Measurements from ENCODE around the gene PFKL.
"Not testable (repeated sequence)": the region's sequence is repeated elsewhere in the genome, so short reads cannot be mapped to it uniquely, and the experiment has no call there.

PFKL gene

DNA sequence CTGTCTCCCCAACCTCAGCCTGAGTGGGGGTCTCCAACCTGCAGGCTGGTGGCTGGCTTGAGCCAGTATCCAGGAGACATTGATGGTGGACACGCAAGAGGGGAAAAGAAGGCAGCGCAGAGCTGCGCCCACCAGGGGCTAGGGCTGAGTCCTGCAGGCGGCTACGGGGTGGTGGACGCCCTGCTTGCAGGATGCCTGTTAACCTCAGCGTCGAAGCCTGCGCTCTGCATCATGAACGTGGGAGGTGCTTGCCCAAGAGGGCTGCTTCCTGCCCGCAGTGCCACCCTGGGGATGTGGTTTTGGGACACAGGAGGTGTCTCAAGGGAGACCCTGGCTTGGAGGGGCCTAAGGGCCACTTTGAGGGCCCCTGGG, 27.7 kb downstream of the PFKL start:
- DNase-seq (ENCODE audit: low read depth in 3 of 3, low spot score in 1 of 3), result no peak

DNA sequence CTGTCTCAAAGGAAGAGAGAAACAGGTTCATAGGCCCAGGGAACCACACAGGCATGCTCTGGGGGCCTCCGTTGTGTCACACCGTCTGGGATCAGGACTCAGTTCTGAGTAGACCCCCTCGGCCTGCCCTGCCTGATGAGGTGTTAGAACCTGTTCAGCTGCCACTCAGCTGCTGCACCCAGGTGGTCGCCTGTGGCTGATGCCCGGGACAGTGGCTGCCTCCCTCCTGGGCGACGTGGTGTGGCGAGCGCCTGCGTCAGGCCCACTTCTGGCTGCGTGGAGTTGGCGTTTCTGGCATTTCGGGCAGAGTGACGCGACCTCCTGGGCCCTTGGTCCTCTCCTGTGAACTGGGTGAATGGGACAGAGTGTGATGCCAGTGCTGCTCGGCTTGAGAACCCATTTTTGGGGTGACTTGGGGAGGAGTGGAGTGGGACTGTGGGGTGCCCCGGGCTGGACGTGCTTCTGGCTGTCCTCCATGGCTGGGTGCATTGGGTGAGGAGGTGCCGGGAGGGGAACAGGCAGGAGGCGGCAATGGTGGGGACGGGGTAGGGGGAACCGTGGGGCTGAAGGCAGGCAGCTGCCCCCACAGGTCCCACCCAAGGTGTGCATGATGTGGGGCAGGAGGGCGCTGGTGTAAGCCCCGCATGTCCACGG, 28.5 kb downstream of the PFKL start:
- DNase-seq (ENCODE audit: low read depth in 3 of 3, low spot score in 1 of 3), result no peak

DNA sequence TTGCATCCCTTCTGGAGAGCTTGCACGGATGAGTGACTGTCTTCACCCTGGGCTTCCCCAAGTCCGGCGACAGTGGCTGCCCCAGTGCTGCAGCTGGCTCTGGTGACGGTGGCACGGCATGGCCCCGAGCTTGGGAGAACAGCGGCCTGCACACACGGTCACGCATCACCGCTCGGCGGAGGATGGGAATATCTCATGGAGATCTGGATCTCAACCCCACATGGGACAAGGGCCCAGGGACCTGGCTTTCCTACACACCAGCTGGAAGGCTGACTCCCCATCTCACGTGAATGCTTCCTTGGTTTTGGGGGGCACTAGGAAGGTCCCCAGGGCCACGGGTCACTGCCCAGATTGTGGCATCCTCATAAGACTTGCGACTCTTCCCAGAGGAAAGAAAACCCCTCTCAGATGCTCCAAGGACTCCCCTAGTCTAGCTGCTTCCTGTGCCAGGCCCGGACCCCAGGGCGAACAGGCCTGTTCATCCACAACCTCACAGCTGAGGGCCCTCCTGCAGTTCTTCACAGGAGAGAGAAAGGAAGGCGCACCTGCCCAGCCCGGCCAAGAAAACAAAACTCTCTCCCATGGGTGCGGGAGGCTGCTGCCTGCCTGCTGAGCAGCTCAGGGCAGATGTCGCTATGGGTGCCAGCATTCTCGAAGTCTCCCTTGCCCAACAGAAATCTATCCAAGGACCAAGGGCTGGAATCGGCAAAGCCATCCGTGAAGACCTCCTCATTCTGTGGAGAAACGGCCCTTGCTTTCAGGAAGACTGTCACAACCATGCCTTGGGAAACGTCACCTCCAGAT, 29.4 kb downstream of the PFKL start:
- DNase-seq (ENCODE audit: low read depth in 3 of 3, low spot score in 1 of 3), result no peak

DNA sequence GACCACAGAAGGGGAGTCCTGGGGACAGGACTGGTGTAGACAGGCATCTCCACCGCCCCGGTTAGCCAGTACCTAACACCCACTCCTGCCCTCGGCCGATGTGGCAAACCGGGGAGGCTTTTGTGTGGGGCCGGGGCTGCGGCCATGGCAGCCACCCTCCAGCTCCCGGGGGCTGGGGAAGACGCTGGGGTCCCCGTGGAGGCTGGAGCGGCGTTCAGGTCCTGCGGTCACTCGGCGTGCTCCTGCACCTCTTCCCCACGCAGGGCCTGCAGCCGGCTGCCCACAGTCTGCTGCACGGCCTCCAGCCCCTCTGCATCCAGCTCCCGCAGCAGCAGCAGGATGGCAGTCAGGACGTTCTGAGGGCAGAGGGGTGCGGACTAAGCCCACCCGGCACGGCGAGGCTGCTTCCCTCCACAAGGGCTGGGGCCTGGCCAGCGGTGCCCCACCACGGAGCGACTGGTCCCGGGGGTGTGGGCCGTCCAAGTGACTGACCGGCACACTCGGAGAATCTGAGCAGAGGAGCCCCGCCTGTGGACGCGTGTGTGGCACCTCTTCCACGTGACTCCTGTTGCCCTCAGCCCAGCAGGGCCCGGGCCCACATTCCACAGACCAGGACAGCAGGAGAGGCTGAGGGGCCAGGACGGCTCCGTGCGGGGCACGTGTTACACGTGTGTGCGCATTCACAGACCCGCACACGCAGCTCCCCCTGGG, 30.3 kb downstream of the PFKL start:
- no peak for DNase-seq (ENCODE audit: low read depth in 3 of 3, low spot score in 1 of 3)

DNA sequence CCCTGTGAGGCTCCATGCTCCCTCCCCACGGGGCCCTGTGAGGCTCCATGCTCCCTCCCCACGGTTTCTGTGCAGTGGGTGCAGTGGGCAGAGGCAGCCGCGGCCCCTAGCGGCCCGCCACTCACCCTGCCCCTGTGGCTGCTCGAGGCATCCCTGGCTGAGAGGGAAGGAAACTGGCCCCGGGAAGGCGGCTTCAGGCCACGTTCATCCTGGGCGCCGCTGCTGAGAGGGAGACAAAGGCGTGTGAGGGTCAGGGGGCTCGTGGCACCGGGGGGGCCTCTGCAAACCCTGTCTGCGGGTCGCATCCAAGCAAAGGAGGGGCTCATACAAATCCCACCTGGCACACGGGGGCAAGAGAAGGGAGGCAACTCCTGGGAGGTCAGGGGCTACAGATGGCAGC, 30.8 kb downstream of the PFKL start:
- no peak for DNase-seq (ENCODE audit: low read depth in 3 of 3, low spot score in 1 of 3)

DNA sequence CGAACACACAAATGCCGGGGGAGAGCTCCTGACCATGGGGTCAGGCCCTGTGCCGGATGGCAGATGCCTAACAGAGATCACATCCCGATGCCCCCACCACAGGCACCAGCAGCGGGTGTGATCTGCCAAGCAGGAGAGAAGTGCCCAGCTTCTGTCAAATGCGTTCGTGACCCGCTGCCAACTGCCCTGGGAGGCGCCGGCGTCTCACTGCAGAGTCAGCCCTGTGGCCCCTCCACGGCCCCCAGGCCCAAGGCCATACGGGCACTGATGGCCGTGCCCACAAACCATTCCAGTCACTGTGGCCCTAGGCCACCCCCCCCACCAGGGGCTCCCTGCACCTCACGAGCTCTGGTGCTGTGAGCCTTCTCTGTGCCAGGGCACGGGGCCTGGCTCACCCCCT, 31.4 kb downstream of the PFKL start:
- no peak for DNase-seq (ENCODE audit: low read depth in 3 of 3, low spot score in 1 of 3)

DNA sequence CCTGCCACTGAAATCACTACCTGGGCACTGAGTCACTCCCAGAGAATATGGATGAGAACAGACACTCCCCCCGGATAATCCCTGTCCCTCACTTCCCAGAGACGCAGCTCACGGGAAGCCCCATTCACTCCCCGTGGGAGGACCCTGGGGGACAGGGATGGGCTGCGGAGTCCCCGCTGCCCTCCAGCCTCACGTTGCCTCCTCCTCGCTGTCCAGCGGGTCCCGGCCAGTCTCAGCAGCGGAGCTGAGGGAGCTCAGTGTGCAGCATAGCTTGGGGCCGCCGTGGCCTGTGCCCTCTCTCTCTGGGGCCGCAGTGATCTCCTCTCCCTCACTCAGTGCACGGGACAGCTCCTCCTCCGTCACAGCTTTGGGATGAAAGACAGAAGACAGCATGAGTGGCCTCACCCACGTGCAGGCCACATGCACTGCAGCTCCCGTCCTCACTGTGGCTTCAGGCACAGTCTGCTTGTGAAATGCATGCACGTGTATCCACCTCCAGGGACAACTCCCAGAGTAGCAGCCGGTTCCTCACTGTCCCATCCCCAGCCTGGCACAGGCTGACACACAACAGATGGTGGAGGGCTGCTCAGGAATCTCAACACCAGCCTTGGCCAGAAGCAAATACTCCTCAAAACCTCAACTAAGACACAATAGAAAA, 31.9 kb downstream of the PFKL start:
- DNase-seq (ENCODE audit: low read depth in 3 of 3, low spot score in 1 of 3), result no peak

DNA sequence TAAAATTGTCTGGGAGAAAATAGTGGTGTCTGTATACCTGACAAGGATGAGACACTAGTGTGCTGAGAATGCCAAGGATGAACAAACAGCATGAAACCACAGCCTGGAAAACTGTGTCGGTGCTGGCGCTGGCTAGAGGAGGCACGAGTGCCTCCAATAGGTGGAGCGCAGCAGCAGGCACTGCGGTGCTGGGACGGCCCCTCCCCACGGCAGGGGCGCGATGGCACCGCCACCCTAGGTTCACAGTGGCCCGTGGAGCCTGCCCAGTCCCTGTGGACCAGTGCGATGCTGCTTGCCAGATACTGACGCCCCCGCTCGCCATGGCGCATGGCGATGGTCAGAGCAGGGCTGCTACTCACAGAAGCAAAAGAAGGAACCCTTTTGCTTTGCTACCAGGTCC, 32.5 kb downstream of the PFKL start:
- DNase-seq (ENCODE audit: low read depth in 3 of 3, low spot score in 1 of 3), result no peak

DNA sequence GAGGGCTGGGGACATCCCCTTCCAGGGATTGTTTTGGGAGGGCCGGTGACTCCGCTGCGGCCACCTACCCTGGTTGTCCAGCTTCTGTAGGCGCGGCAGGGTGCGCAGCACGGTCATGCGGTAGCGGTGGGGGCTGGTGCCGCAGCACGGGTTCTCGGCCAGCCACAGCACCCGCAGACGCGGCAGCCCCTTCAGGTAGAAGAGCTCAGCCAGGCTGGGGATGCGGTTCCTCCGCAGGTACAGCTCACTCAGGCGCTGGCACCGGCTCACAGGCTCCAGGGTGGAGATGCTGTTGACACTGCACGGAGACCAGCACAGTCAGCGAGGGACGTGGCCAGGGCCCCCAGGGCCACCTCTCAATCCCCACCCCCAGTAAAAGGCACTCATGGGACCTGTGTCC, 33.1 kb downstream of the PFKL start:
- no peak for DNase-seq (ENCODE audit: low read depth in 3 of 3, low spot score in 1 of 3)

DNA sequence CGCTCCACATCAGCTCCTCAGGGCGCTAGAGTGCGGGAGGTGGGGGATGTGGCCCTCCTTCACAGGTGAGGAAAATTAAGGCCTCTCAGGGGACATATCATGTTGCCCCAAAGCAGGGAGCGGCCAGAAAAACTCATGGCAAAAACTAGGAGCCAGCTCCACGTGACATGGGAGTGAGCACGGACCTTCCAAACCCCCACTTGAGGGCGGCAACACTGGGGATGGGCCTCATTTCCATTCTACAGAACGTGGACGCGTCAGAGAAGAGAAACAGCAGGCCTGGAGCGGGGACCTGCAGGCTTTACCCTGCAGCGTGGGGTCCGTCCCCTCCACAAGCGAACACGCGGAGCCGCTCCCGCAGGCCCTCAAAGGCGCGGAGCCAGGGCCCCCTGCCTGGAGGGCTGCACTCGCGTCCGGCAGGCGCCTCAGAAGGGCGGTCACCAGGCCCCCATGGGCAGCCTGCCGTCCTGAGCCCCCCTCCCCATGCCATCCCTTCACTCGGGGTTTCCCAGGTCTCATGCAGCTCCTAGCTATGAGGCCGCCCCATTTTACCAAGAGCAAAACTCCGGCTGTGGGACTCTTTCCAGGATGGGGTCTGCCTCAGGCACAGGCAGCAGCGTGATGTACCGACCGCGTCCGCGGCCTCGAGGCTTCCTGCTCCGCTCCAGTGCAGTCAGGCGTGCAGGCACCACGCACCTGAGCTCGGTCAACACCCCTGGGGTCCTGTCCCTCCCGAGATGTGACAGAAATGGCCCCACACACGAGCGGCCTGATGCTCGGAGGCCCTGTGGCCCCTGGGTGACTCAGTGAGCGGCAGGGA, 33.9 kb downstream of the PFKL start:
- no peak for DNase-seq (ENCODE audit: low read depth in 3 of 3, low spot score in 1 of 3)

DNA sequence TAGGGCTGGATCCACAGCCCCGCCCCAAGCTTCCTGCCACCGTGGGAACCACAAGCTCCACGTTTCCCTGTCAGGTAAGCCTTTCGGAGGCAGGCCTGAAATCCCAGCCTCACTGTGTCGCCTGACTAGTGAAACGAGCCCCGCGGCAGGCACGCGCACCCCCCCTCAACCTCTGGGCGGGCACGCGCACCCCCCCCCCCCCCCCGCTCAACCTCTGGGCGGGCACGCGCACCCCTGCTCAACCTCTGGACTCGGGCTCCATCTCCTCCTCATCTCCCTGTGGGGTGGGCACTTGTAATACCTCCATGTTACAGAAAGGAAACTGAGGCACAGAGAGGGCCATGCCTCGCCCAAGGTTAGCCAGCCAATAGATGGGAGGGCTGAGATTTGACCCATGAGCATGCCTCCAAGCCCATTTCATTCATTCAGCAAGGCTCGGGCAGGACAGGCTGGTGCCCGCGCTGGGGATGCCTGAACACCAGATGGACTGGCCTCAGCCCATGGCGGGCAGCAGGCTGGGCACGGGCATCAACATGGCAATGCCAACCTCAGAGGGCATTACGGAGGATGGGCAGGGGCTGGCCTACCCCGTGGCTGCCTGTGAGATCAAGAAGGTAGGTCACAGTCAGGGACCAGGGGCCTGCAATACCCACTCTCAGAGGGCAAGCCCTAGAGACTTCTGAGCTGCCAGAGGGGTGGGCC, 34.6 kb downstream of the PFKL start:
- no peak for DNase-seq (ENCODE audit: low read depth in 3 of 3, low spot score in 1 of 3)

DNA sequence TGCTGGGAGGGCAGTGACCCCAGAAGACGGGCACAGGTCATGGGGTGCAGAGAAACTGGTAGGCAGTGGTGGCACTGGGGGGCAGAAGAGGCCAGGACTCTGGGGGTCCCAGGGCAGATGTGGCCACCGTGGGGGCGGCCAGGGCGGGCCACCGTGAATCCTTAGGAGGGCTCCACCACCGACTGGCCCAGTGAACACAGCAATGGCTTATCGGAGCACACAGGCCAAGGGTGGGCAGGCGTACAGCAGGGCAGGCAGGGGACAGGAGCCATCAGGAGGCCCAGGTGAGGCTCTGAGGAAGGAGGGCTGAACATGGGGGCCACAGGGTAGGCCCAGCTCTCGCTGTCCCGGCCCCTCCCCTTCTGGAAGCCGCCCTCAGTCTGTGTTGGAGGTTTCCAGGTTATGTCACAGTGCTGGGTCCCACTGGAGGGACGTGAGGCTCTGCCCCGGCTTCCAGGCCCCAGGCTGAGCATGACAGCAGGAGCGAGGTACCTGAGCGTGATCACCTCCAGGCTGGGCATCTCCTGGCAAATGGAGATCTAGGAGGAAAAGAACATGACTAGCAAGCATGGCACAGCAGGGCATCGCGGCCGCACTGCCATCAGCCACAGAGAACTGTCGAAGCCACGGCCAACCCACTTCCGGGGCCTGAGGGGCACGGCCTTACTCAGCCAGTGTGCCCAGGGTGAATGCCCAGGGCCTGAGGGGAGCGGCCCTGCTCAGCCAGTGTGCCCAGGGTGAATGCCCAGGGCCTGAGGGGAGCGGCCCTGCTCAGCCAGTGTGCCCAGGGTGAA, 35.6 kb downstream of the PFKL start:
- no peak for DNase-seq (ENCODE audit: low read depth in 3 of 3, low spot score in 1 of 3)

DNA sequence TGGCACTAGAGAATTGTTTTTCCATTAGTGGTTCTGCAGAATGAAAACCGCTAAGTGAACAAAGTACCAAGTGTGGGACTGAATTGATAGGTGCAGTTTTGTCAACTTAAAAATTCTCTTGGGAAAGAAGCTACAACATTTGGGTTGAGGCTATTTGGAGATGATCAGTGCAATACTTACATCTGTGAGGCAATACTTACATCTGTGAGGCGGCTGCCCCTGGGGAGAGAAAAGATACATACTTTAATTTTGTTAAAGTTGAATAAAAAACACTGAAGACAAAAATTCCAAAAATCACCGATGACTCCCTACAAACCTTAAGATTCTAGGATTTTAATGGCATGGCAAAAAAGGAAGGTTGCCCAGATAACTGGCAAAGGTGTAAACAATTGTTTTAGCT, 37.6 kb downstream of the PFKL start:
- no peak for DNase-seq (ENCODE audit: low read depth in 3 of 3, low spot score in 1 of 3)

DNA sequence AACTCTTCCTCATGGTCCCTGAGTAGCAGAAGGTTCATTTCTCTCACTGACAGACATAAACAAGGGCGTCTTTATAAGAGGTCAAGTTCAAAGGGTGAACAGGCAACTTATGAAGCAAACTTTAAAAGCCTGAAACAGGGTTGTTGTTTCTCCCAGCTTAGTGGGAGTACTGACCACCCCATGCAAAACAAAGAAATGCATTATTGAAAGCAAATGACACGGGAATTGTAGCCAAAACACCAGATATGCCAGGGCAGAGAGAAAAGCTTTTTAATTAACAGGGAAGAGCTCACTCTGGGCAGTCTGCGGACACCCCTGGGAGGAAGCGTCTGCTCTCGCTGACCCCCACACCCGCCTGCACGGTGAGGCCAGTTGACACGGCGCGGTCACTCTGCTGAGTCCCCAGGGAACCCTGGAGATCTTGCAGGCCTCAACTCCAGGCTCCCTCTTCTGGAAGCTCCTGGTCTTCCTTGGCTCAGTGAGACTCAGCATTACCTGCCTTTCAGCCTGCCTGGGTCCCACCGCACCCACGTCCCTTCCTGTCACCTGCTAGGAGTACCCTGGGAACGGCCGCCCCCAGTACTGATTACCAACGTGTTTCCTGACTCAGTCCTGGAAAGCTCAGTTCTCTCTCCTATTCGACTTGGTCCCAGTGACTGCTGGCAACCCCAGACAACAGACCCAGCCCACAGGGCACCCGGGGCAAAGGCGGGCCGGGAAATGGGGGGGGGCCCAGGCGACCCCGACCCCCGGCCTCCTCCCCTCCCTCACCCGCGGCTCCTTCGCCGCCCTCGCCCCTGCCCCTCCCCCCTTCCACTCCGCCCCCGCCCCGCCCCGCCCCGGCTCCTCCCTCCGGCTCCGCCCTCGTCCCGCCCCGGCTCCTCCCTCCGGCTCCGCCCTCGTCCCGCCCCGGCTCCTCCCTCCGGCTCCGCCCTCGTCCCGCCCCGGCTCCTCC, 38.4 kb downstream of the PFKL start:
- DNase-seq (ENCODE audit: low read depth in 3 of 3, low spot score in 1 of 3), result no peak

DNA sequence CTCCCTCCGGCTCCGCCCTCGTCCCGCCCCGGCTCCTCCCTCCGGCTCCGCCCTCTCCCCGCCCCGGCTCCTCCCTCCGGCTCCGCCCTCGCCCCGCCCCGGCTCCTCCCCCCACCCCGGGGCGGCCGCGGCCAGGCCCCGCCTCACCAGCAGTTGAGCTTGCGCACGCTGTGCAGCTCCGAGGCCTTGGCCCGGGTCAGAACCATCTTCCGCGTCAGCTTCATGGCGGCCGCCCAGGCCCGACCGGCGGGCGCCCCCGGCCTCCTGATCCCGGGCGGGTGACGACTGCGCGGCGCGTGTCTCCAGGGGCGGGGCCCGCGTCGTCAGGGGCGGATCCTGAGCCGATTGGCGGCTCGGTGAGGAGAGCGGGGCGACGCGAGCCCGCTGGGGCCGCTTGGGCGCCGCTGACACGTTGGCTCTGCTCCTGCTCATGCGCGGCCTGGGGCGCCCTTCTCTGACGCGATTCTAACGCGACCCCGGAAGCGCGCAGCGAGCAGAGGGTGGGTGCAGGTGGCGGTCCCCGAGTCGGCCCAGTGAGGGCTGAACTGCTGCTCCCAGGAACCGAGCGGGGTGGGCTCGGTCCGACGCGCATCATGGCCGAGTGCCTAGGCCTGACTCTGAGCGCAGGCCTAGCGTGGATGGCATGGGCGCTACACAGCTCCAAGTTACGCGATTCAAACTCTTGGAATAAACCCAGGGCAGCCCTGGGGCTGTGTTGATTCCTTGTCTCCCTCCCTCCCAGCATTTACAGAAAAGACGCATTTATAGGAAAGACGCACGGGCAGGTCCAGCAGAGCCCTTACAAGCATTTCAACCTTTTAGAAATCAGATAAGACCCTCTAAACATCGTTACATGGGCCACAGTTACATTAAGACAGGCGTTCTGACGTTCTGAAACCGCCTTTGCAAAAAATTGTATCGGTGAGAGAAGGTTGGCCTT, 39.4 kb downstream of the PFKL start, which contains the start of gene CFAP410:
TSS of gene CFAP410 (minus strand) at position 420 of the 940 bp plus-strand sequence. CDS start at position 224, 196 bp downstream.
- DNase-seq (ENCODE audit: low read depth in 3 of 3, low spot score in 1 of 3), result peak; percentile 87 to 90 (median 88)

DNA sequence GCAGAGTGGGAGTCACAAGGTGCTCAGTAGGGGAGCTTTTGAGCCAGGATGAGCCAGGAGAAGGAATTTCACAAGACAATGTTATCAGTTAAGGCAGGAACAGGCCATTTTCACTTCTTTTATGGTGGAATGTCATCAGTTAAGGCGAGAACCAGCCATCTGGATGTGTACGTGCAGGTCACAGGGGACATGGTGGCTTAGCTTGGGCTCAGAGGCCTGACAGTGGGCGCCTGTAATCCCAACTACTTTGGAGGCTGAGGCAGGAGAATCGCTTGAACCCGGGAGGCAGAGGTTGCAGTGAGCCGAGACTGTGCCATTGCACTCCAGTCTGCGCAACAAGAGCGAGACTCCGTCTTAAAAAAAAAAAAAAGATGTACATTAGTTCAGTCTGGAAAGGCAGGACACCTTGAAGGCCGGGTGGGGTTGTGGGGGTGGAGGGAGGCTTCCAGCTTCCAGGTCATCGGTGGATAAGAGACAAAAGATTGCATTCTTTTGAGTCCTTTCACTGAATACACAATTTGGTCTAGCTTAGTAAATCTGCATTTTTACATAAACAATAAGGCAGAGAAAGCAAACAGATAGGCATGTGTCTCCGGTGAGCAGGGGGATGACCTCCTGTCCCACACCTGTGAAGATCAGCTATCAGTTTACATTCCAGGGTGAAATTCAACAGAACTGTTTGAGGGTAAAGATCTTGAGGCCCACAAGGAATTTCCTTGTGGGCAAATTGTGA, 42.0 kb downstream of the PFKL start:
- DNase-seq (ENCODE audit: low read depth in 3 of 3, low spot score in 1 of 3), result not testable (repeated sequence)

Data from stimulated activated CD4-positive, alpha-beta T cell treated with anti-CD3 and anti-CD28 coated beads, TNF-alpha, amount 100 ng/mL, for 1 hour (primary cell).